Right ventricle myocardium inferior (tissue), 1 donor: ENCODE measurements around the gene IFI44L. TPM values are rescaled to one million over a fixed set of nuclear protein-coding genes. Genes with fewer than 3 reads are reported as not detected.
A peak's percentile ranks its signal among the peaks of the same experiment; 100 is the strongest.

Experiments
- ATAC-seq: fragments of 200-7000 bp; cut with Tn5 transposase; one replicate; pipeline ENCODE4 v1.9.1; 2020; ENCODE audit warnings: mild to moderate bottlenecking, moderate library complexity
- DNase-seq: peaks from one replicate; pipeline ENCODE4 v3.0.0; 2021; ENCODE audit errors: missing footprints
- intact Hi-C: fragments of 100-400 bp; cut with DNase I; formaldehyde crosslinking; loops from one replicate; pipeline ENCODE4 v1.11.0; 2022
- long read RNA-seq: library from polyadenylated mRNA; unstranded; transcript quantifications from one replicate; pipeline ENCODE4 v2.0.0, GENCODE V29; 2021
- total RNA-seq: library from RNA; stranded (reverse); fragmentation: NEBNext Ultra II Directional; extraction: Animal tissue kit (Norgen Biotek cat#: 25700); gene quantifications from one replicate; pipeline ENCODE4 v1.2.1, GENCODE V29; 2021
- donor health status: DM: no; HTN: yes; CAD: no; lungs with severe emphysema.

The IFI44L gene
- 3.6 TPM for total RNA-seq
- long read RNA-seq, partial matches to known transcripts: 0 of 1 reads
- long read RNA-seq, other reads (novel, unspliced or antisense): 1 of 1 reads

- intact Hi-C loops: loop anchor here (2.0 kb wide), 1 partner anchor 31 kb away; no protein-coding TSS in a partner anchor
- DNase-seq: no peak
- ATAC-seq: peak; percentile 45
Observed at GRCh38 chr1:78619803-78620579, at the start of gene IFI44L. Gene IFI44L (plus strand): TSS chr1:78620448. CDS start chr1:78627916, 7,468 bp downstream.

DNA sequence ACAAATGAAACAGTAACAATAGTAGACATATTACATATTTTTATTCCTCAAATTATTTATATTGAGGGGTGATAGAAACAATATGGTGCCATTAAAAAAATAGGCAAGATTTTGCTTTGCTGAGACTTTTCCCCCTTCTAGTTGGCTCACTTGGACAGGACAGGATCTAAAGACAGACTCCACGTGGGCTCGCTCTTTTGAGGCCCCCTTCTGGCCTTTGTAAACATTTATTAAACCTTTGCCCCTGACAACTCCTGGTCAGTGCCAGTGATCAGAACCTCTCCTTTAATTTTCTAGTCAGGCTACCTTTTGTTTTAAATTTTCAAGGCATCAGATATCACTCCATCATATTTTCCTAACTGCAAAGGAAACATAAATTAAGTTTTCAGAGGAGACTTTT lies 49.7 kb upstream of the IFI44L start:
- intact Hi-C loops: no loop called here
- ATAC-seq: no peak

DNA sequence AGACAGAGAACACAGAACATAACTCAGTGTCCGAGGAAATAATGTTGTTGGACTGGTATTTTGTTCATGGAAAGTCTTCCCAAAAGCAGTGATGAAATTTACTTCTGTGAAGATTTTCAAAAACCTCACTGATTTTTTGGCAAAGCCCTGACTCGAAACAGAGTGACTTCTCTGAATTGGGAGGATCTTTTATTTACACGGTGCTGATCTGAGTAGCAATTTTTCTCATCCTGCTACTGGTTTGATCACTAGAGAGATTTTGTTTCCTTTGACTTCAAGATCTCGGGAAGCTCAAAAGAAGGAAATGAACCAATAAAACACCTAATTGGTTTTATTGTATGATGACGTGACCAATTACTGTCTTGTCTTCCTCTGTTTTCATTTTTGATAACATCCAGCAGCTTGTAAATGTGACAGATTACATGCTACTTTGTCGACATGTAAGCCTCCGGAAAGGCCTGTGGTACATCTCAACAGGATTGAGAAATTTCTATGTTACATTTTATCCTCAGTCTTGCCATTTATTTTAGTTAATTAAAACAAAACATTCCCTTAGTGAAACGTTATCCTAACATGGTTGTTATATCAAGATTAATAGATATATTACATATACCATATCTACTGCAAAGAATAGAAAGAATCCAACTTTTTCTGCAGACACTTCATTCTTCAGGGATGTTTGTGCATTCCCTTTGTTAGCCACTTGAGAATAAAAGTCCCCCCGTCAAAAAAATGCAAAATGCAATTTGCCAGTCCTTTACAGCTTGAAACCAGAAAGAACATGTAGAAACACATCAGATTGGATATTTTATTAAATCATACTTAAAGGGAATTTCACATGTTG lies 42.8 kb upstream of the IFI44L start:
- intact Hi-C loops: no loop called here
- no peak for DNase-seq
- peak; percentile 44 for ATAC-seq

More for the DNA sequence above, 49.7 kb upstream of the IFI44L start:
- no peak for DNase-seq

- intact Hi-C loops: no loop called here
- DNase-seq (no peak), ATAC-seq (no peak)
Observed at GRCh38 chr1:78586572-78586971, 33.7 kb upstream of the IFI44L start.

DNA sequence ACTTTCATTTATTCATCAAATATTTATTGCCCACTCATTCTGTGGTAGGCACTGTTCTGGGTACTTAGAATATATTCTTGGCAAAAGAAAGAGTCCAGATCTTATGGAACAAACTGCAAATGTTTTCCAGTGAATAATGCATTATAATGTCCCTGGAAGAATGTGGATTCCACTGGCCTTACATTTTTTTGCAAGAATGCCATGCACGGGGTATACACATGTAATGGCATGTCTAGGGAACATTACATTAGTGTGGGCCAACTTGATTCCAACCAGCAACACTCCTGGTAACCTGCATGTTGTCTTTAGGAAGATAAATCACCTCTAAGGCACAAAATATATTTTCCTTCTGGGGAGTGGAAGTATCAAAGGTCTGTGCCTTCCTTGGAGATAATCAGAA lies 33.0 kb upstream of the IFI44L start:
- no peak for ATAC-seq
- intact Hi-C loops: no loop called here
- DNase-seq: no peak

DNA sequence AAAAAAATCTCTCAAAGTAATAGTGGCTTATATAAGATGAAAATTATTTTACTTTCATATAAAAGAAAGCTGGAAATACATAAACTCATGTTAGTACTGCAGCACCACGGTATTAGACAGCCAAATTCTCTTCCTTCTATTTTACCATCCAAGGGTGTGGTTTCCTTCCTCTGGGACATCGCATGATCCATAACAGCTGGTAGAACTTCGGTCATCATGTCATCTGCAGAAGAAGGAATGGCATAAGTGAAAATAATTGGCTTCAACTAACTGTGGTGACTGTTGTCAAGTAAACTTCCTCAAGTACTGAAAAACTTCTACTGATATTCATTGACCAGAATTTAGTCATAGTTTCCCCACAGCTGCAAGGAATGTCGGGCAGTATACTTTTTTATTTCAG lies 28.3 kb upstream of the IFI44L start:
- ATAC-seq (peak; percentile 73), DNase-seq (no peak)
- intact Hi-C loops: no loop called here

- intact Hi-C loops: loop anchor here (5.0 kb wide), 1 partner anchor 452 kb away; no protein-coding TSS in a partner anchor
- no peak for DNase-seq
- no peak for ATAC-seq
Observed at GRCh38 chr1:78599294-78599693, 21.0 kb upstream of the IFI44L start.

GRCh38 chr1:78601068-78601467 lies 19.2 kb upstream of the IFI44L start:
- ATAC-seq: no peak
- no peak for DNase-seq
- intact Hi-C loops: no loop called here

DNA sequence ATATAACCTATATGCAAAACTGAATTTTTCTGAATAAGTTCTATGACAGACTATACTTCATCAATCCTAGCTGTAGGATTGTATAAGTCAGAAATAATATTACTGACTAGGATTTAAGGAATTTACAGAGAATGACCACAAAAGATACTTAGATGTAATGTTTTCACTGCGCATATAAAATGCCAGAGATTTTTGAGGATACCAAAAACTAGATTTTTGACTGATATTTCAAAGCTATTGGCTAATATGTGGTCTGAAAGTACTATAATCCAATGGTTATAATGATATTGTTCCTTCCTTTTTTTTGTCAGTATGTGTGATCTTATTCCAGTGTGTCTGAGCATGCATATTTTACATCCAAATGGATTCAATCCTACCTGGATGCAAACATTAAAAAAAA lies 17.0 kb upstream of the IFI44L start:
- intact Hi-C loops: no loop called here
- ATAC-seq (no peak), DNase-seq (no peak)

GRCh38 chr1:78604643-78605042 lies 15.6 kb upstream of the IFI44L start:
- DNase-seq (no peak), ATAC-seq (no peak)
- intact Hi-C loops: no loop called here

GRCh38 chr1:78606274-78606673 lies 14.0 kb upstream of the IFI44L start:
- intact Hi-C loops: no loop called here
- no peak for DNase-seq
- peak; percentile 50 for ATAC-seq

DNA sequence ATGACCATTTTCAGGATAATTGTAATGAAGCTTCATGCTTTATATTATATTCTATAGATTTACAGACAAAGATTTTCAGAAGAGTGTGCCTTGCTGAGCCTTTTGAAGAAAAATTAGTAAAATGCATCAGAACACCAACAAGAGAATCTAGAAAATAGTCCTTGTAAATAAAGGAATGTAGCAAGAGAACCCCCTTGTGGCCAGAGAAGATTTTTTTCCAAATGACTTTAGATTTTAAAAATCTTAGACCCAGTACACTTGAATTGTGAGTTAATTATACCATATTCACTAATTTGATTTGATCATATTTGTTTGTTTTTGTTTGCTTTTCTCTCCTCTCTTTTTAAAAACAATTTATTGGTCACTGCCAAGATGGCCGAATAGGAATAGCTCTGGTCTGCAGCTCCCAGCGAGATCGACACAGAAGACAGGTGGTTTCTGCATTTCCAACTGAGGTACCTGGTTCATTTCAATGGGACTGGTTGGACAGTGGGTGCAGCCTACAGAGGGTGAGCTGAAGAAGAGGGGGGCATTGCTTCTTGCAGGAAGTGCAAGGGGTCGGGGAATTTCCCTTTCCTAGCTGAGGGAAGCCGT lies 12.8 kb upstream of the IFI44L start:
- no peak for DNase-seq
- no peak for ATAC-seq
- intact Hi-C loops: no loop called here

- DNase-seq (no peak), ATAC-seq (no peak)
- intact Hi-C loops: no loop called here
Observed at GRCh38 chr1:78607944-78608343, 12.3 kb upstream of the IFI44L start.

- intact Hi-C loops: loop anchor here (1.0 kb wide), 1 partner anchor 59 kb away; no protein-coding TSS in a partner anchor
- ATAC-seq (peak; percentile 86), DNase-seq (peak; percentile 70)
Observed at GRCh38 chr1:78617615-78618026, 2.6 kb upstream of the IFI44L start.

- ATAC-seq (no peak), DNase-seq (no peak)
- intact Hi-C loops: no loop called here
Observed at GRCh38 chr1:78619032-78619431, 1.2 kb upstream of the IFI44L start.

- DNase-seq: no peak
- intact Hi-C loops: no loop called here
- peak; percentile 40 for ATAC-seq
Observed at GRCh38 chr1:78619446-78619802, 824 bp upstream of the IFI44L start.

DNA sequence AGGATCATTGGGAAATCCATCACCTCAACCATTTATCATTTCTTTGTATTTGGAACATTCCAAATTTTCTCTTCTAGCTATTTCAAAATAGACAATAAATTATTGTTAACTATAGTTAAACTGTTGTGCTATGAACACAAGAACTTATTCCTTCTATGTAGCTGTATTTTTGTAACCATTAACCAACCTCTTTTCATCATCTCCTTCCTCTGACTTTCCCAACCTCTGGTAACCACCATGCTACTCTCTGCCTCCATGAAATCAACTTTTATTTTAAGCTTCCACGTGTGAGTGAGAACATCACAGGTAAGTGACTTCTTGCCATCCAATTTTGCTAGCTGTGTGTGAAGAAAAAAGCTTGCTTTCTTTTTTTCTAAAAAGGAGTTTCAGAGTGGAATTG lies 418 bp downstream of the IFI44L start:
- intact Hi-C loops: loop anchor here (2.0 kb wide), 1 partner anchor 30 kb away; no protein-coding TSS in a partner anchor
- DNase-seq: no peak
- ATAC-seq: no peak

- DNase-seq (no peak), ATAC-seq (no peak)
- intact Hi-C loops: no loop called here
Observed at GRCh38 chr1:78622548-78622947, 2.3 kb downstream of the IFI44L start.

DNA sequence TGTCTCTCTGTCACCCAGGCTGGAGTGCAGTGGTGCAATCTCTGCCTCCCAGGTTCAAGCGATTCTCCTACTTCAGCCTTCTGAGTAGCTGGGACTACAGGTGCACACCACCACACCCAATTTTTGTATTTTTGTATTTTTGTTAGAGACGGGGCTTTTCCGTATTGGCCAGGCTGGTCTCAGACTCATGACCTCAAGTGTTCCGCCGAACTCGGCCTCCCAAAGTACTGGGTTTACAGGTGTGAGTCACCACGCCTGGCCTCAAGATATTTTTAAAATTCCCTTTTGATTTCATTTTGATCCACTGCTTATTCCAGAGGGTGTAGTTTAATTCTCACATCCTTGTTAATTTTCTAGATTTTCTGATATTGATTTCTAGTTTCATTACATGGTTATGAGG lies 3.8 kb downstream of the IFI44L start:
- DNase-seq (no peak), ATAC-seq (no peak)
- intact Hi-C loops: no loop called here
